Measurements from ENCODE around the gene PTPA. TPM values are rescaled to one million over a fixed set of nuclear protein-coding genes. Genes with fewer than 3 reads are reported as not detected.

Gene PTPA
- total and polyA plus RNA-seq, 10 of the 15 experiments (the other 5 are each of a cell fraction or from before 2014, with no cell fraction given): 1.6 to 111 (median 55.1) TPM

DNA sequence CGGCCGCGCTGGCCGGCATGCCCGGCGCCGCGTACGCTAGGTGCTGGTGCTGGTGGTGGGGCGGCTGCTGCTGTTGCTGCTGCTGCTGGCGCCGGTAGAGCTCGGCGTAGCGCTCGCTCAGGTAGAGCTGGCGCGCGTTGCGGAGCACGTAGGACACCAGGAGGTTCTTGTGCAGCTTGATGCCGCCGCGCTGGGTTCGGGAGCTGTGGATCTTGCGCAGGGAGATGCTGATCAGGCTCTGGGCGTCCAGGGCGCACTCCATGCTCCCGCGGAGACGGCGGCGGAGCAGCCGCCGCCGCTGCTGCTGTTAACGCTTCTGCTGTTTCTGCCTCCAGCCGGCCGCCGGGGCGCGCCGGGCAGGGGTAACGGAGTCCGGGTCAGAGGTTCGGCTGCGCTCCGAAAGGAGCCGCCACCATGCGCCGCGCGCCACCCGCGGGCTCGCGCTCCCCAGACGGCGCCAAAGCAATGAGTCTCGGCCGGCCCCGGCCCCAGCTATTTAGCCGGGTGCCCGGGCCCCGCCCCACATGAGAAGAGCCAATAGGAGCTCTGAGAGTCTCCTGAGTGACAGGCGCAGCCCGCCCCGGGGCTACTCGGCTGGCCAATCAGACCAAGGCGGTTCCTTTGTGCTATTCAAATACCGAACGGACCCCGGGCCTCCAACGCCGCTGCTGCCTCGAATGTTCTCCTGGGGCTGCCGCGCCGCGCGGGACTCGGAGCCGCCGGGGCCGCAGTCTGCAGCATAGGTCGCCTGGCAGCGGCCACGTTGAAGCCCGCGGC lies 66.8 kb downstream of the PTPA start, which contains the start of gene IER5L:
IER5L (minus strand) TSS at position 471 of the 777 bp plus-strand sequence; CDS start at position 262, 209 bp downstream.
- ChIA-PET CTCF (interaction anchor here (0.6 to 2.2 kb wide), 12 partner anchors 29 to 447 kb away, joined by 3 to 10 read pairs (median 4); partner anchors contain the start of gene ENDOG), POLR2A (interaction anchor here (0.9 to 1.3 kb wide), 11 partner anchors 10 to 447 kb away, joined by 3 to 5 read pairs (median 3); no protein-coding TSS in a partner anchor), SMC1A (ENCODE audit: uncharacterized antibody, unreplicated experiment) (interaction anchor here (1.4 to 9.1 kb wide), 3 partner anchors 11 to 448 kb away, joined by 4 to 116 read pairs (median 10); partner anchors contain the start of gene NTMT1), RAD21 (ENCODE audit: unreplicated experiment) (interaction anchor here (0.6 to 10.4 kb wide), 12 partner anchors 12 to 839 kb away, joined by 3 to 197 read pairs (median 4); partner anchors contain the start of gene NTMT1)
- intact Hi-C loops (cut with micrococcal nuclease; ENCODE audit: unreplicated experiment): loop anchor here (2.0 to 10.0 kb wide), 3 partner anchors 93 to 437 kb away; no protein-coding TSS in a partner anchor
- in situ Hi-C loops (cut with MboI): no loop called here
- Histone ChIP-seq H3K9ac (ENCODE audit: control insufficient read depth, insufficient read depth, low read length) (no peak within 1 kb of the TSS; the same call in 1 of the 2 replicates), H3K4me3 (peak within 1 kb of the TSS; percentile 81), H3K27me3 (replicated peaks in 1 of 2; ENCODE audit: control insufficient read depth in 2 of 2, insufficient read depth in 2 of 2, low read length in 1 of 2) (peaks cover 0 to 3% of the 10 kb centered on the region in 2 experiments; a peak in 2 of 4 replicates), H4K20me1 (ENCODE audit: control insufficient read depth, insufficient read depth) (no peaks in the 10 kb centered on the region), H3K4me2 (ENCODE audit: control insufficient read depth, insufficient read depth) (peak within 1 kb of the TSS; percentile 98), H3K27ac (ENCODE audit: control insufficient read depth, insufficient read depth) (no peak within 1 kb of the TSS), H3K36me3 (ENCODE audit: control insufficient read depth in 2 of 2, insufficient read depth in 2 of 2, low read length in 1 of 2) (no peaks in the 10 kb centered on the region), H3K9me3 (replicated peaks; ENCODE audit: control insufficient read depth, insufficient read depth, low read length) (no peaks in the 10 kb centered on the region), H3K4me1 (ENCODE audit: control insufficient read depth, insufficient read depth, low read length) (peaks cover 21% of the 10 kb centered on the region), H2AFZ (ENCODE audit: control insufficient read depth, low read depth, low read length) (peak within 1 kb of the TSS; percentile 82), H3K79me2 (ENCODE audit: control insufficient read depth, insufficient read depth, low read length) (no peaks in the 10 kb centered on the region)
- DNase-seq (ENCODE audit: low read depth, low spot score): no peak
- FAIRE-seq: peak; percentile 97
- WGBS (ENCODE audit: insufficient coverage, insufficient replicate concordance, low lambda C conversion rate, missing lambda C conversion rate): 1% methylated on average over 89 of the region's 90 CpGs
- TSS peak; percentile 76 for BruUV-seq (replicated peaks)
- peak; percentile 91 for ATAC-seq
- TF ChIP-seq TCF12 (IDR thresholded peaks at IDR 0.05; ENCODE audit: low read depth, low read length) (peak; percentile 77; the same call in 1 of the 2 replicates), PKNOX1 (IDR thresholded peaks at IDR 0.05) (peak; percentile 99), TCF3 (IDR thresholded peaks at IDR 0.05; ENCODE audit: borderline replicate concordance, insufficient read depth, low read depth, low read length) (peak; percentile 68; the same call in 1 of the 2 replicates), POU2F2 (IDR thresholded peaks at IDR 0.05; ENCODE audit: borderline replicate concordance, low read depth, low read length) (0 out of 3 replicates have a peak, but pooled peaks have one; percentile 43), NFXL1 (IDR thresholded peaks at IDR 0.05; ENCODE audit: borderline replicate concordance) (no peak), RELA (IDR thresholded peaks at IDR 0.05; ENCODE audit: borderline replicate concordance, partially characterized antibody) (no peak), GATAD2B (conservative IDR thresholded peaks at IDR 0.05; ENCODE audit: low read depth) (peak; percentile 49; the same call in 1 of the 2 replicates), ZBED1 (IDR thresholded peaks at IDR 0.05; ENCODE audit: borderline replicate concordance) (no peak), ASH2L (IDR thresholded peaks at IDR 0.05; ENCODE audit: borderline replicate concordance, low read depth) (no peak), CREB1 (IDR thresholded peaks at IDR 0.05; ENCODE audit: low read depth) (0 out of 2 replicates have a peak, but pooled peaks have one; percentile 29), BRCA1 (IDR thresholded peaks at IDR 0.05; ENCODE audit: low read depth, low read length) (no peak), IRF3 (IDR thresholded peaks at IDR 0.05) (peak; percentile 89), NFYB (IDR thresholded peaks at IDR 0.05; ENCODE audit: insufficient read depth, low read depth, low read length) (peak; percentile 99)
- TF ChIP-seq, protein P1, sequence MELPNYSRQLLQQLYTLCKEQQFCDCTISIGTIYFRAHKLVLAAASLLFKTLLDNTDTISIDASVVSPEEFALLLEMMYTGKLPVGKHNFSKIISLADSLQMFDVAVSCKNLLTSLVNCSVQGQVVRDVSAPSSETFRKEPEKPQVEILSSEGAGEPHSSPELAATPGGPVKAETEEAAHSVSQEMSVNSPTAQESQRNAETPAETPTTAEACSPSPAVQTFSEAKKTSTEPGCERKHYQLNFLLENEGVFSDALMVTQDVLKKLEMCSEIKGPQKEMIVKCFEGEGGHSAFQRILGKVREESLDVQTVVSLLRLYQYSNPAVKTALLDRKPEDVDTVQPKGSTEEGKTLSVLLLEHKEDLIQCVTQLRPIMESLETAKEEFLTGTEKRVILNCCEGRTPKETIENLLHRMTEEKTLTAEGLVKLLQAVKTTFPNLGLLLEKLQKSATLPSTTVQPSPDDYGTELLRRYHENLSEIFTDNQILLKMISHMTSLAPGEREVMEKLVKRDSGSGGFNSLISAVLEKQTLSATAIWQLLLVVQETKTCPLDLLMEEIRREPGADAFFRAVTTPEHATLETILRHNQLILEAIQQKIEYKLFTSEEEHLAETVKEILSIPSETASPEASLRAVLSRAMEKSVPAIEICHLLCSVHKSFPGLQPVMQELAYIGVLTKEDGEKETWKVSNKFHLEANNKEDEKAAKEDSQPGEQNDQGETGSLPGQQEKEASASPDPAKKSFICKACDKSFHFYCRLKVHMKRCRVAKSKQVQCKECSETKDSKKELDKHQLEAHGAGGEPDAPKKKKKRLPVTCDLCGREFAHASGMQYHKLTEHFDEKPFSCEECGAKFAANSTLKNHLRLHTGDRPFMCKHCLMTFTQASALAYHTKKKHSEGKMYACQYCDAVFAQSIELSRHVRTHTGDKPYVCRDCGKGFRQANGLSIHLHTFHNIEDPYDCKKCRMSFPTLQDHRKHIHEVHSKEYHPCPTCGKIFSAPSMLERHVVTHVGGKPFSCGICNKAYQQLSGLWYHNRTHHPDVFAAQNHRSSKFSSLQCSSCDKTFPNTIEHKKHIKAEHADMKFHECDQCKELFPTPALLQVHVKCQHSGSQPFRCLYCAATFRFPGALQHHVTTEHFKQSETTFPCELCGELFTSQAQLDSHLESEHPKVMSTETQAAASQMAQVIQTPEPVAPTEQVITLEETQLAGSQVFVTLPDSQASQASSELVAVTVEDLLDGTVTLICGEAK (IDR thresholded peaks at IDR 0.05; ENCODE audit: borderline replicate concordance): no peak
